Amniotic stem cell (primary cell): Measurements from ENCODE around the gene SLC38A10.

Experiments used
- DNase-seq: peaks from one replicate; lab custom pipeline; 2025; lab: John Stamatoyannopoulos, UW

The SLC38A10 gene

DNA sequence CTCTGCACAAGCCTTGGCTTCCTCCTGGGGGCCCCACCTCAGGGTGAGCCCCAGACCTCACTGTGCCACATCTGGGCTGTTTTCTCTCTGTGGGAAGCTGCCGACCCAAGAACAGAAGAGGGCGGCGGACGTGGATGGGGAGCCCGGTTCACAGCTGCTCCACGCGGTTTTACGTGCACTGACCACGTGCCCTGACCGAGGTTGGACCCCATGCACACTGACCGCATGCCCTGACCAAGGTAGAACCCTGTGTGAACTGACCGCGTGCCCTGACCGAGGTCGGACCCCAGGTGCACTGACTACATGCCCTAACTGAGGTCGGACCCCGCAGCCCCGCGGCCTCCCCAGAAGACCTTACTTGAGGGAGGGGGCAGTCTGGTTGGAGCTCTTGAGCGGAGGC, 92.0 kb downstream of the SLC38A10 start:
- DNase-seq, result no peak

DNA sequence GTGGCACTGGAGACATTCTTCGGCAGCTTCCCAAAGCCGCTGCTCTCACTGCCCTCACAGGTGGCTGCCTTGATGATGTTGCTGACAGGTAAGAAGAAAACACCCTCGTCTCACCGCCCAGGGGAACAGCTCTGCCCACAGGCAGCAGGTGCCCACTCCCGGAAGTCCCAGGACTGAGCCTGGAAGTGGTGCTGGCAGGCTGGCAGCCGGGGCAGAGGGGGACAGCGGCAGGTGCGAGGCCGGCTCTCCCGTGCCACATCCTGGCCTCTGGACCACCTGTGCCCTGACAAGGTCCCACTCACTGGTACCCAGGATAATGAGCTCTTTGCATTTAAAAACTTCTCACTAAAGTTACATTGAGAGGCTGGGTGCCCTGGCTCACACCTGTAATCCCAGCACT, 92.8 kb downstream of the SLC38A10 start:
- no peak for DNase-seq

DNA sequence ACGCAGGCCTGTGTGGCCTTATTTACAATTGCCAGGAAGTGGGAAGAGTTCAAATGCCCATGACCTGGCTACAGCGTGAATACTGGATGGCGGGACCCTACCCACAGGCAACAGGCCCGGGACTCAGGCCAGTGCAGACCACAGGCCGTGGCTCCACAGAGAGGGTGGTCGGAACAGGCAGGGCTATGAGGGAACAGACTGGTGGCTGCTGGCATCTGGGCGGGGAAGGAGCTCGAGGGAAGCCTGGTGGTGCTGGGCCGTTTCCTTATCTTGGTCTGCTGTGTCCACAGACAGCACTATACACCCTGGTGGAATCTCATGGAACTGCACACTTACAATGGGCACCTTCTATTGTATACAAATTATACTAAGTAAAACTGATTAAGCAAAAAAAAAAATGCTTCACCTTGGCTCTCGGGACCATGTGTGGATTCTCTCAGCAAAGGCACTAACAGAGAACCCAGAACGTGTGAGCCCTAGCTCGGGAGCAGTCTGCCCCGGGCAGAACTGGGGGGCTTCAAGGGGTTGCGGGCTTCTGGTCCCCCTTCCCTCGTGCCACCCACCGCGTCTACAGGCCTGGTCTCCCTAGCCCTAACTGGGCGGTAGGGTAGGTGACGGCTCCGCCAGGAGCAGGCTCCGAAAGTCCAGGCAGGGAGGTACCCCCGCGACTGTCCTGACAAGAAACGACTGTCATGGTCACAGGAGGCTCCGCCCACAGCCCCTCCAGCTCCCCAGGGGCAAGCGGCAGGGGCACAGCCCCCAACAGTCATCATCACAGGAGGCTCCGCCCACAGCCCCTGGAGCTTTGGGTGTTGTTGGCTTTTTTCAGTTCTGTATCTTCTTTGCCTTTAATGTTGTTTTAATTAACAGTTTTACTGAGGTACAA, 94.2 kb downstream of the SLC38A10 start:
- DNase-seq, result peak; percentile 47

DNA sequence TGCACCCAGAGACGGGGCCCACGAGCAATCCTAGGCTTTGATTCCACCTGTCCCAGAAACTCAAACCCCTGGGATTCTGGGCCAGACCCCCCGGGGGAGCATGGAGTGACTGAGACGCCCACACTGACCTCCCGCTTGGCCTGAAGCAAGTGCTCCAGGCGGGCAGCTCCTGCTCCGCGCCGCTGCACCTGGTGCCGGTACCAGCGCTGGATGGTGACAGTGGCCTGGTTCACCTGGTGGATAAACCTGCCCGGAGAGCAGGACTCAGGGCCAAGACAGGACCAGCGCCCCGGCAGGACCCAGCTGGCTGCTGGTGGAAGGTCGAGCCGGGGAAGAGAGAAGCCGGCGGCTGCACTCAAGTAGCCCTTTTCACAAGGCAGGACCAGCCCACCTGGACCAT, 94.9 kb downstream of the SLC38A10 start:
- DNase-seq, result no peak

DNA sequence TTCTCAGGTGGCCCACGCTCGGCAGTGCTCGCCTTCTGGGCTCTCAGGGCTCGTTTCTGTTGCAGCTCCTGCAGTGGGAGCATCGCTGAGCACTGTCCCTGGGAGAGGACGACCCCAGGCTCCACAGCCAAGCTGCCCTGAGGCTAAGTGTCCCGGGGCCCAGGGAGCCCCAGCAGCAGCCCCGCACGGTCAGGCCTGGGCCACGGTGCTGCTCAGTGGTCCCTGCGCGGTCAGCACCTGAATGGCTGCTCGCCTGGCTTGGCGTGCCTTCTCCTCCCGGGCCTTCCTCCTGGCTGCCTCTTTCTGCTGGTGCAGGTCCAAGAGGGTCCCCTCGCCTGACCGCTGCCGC, 95.7 kb downstream of the SLC38A10 start:
- no peak for DNase-seq

DNA sequence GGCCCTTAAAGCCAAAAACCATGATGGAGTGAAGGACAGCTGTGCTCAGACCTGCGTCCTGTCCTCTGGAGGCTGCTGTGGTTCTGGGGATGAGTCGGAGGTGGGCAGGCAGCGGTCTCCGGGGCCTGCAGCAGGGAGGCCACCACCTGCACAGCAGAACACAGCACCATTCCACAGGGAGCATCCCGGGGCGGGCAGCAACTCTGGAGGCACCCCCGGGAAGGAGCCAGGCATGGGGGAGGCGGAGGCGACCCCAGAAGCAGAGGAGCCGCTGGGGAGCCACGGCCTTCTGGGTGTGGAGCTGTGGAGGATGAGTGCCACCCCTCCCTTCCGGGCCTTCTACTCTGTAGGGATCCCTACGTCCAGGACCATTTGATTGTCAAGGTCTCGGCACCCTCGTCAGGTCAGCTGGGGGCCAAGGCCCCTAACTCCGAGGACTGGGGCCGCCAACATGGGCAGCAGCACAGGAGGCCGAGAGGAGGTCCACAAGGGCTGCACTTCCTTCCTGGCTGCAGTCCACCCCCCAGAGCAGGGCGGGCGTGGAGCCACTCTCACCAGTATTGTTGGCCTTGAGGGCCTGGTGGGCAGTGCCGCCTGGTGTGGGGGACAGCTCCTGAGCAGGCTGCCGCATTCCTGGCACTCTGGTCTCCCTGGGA, 96.2 kb downstream of the SLC38A10 start:
- DNase-seq, result no peak

DNA sequence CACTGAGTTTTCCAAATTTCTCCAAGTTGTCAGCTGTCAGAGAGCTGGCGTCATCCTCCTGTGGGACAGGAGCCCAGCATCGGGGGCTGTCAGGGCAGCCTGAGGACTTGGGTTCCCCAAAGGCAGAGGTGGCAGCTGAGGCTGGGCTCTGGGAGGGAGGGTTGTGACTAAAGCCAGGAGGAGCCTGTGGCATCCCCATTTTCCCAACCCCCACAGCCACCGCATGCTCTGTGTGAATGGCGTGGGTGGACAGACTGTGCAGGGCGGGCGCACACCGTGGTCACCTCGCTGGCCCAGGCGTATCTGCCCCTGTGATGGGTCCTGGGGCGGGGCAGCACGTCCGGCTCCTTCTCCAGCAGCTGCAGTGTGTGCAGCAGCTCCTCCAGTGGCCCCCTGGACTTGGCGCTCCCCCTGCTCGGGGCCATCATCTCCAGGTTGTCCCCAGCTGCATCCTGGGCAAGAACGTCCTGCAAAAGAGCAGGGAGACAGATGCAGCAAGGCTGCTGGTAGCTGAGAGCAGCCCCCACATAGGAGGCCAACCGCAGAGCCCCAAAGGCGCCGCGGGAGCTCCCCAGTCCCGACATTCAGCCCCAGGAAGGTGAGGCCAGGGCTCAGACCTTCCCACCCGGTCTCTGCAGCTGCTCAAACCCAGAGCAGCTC, 97.1 kb downstream of the SLC38A10 start:
- no peak for DNase-seq

DNA sequence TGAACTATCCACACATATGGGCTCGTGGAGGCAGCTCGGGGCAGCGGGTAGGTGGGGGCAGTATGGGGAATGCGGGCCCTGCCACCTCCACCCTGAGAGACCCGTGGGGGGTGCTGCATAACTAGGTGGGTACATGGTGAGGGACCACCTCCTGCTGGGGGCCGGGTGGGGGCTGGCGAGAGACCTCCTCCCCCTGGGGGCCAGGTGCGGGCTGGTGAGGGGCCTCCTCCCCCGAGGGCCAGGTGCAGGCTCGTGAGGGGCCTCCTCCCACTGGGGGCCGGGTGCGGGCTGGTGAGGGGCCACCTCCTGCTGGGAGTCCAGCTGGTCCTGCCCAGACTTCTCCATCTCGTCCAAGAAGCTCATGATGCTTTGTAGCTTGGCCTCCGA, 97.7 kb downstream of the SLC38A10 start:
- DNase-seq, result no peak

DNA sequence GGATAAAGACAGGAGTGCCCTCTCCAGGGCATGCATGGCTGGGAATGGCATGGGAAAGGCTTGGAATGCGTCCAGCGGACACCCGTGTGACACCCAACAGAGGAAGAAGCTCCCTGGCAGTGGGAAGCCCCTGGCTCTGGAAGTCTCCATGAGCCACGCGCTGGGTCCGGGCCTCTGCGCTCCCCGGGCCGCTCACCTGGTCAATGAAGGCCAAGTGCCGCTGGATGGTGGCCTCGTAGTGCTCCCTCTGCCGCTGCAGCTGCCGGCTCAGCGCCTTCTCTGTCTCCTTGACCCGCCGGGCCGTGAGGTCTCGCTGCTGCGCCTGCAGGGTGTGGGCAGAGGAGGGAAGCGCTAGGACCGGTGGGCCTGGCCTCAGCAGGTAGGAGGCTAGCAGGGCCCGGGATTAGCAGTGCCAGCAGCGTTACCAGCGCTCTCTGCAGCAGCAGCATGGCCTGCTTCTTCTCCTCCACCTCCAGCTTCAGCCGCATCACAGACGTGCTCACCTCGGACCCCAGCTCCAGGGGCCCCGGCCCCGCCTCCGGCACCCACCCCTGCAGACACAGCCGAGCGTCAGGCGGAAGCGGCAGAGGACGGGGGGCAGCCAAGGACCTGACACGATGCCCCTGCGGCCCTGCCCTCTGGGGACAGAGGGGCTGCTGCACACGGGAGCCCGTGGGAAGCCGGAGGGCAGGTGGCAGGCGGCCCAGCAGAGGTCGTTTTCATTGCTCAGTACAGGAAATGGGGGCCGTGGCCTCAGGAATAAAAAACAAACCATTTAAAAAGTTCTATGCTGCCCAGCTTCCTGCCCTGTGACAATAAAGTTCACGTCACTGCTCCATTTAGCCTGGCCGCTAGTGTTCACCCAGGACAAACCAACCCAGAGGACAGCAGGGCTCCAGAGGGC, 98.3 kb downstream of the SLC38A10 start:
- no peak for DNase-seq

DNA sequence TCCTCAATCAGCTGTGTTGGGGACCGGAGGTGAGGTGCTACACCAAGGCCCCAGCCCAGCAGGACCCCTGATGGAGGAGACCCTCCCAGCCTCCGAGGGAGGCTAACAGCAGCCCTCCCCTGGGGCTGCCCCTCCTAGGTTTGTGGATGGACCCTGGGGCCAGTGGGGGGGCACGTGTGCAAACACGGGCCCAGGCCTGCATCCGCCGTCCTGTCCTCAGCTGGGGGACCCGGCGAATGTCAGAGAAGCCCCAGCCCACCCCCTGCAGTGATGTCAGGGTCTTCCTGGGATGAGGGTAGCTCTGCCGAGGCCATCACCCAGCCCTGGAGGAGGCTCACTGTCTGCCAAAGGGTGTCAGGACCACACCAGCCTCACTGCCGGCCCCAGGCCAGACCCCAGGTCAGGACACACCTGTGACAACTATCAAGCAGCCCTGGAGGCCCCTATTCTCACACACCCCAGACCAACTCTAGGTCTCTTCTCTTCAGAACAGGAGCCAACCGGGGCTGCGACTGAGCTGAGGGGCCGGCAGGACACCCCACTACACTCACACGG, 99.1 kb downstream of the SLC38A10 start:
- no peak for DNase-seq
